ENCODE data around the gene PTPRN2. TPM values are rescaled to one million over a fixed set of nuclear protein-coding genes. Genes with fewer than 3 reads are reported as not detected.
"Not testable (repeated sequence)": the region's sequence is repeated elsewhere in the genome, so short reads cannot be mapped to it uniquely, and the experiment has no call there.

Gene PTPRN2
- total RNA-seq, 2 donors from 2014 or later: 0.35 to 0.61 TPM

DNA sequence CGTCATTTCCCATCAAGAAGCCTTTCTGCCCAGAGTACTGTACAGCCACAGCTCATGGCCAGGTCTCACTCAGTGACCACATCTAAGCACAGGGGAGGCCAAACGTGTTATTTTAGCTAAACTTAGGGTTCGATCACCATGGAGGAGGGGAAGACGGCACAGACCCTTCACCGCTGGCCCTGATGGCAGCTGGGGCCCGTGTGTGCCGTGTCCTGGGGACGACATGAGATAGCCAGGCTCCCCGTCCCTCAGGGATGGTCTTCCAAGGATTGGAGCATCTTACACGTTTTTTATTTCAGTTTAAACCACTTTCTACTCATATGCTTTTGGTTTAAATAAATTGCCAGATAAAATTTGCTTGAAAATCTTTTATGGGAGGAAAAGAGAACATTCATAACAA, 737.9 kb downstream of the PTPRN2 start:
- no peak for DNase-seq (ENCODE audit: low spot score in 2 of 2)
- no peaks in the 10 kb centered on the region for H3K36me3 Mint-ChIP-seq
- H3K27ac Mint-ChIP-seq: no peak overlapping the region
- ATAC-seq: no peak
- H3K9me3 Mint-ChIP-seq: no peaks in the 10 kb centered on the region

DNA sequence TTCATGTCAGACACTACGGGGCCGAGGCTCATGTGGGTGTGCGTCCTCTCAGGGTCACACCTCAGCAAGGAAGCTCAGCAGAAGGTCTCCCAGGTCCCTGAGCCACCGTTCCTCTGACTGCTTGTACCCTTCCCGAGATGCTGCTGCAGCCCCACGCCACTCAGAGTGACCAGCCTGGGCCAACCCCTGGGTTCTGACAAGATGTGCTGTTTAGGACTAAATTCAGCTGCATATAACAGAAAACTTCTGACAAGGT, 738.4 kb downstream of the PTPRN2 start:
- ATAC-seq: no peak
- DNase-seq (ENCODE audit: low spot score in 2 of 2): no peak
- Mint-ChIP-seq H3K27ac (no peak overlapping the region), H3K9me3 (no peaks in the 10 kb centered on the region), H3K36me3 (no peaks in the 10 kb centered on the region)

GRCh38 chr7:157848508-157849340, 738.9 kb downstream of the PTPRN2 start:
- Mint-ChIP-seq H3K27ac (no peak overlapping the region), H3K36me3 (no peaks in the 10 kb centered on the region), H3K9me3 (no peaks in the 10 kb centered on the region)
- no peak for DNase-seq (ENCODE audit: low spot score in 2 of 2)
- ATAC-seq: no peak

DNA sequence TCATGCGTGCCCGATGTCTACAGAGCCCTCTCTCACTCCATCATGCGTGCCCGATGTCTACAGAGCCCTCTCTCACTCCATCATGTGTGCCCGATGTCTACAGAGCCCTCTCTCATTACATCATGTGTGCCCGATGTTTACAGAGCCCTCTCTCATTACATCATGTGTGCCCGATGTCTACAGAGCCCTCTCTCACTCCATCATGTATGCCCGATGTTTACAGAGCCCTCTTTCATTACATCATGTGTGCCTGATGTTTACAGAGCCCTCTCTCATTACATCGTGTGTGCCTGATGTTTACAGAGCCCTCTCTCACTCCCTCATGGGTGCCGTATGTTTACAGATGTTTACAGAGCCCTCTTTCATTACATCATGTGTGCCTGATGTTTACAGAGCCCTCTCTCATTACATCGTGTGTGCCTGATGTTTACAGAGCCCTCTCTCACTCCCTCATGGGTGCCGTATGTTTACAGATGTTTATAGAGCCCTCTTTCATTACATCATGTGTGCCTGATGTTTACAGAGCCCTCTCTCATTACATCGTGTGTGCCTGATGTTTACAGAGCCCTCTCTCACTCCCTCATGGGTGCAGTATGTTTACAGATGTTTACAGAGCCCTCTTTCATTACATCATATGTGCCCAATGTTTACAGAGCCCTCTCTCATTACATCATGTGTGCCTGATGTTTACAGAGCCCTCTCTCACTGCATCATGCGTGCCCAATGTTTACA, 739.7 kb downstream of the PTPRN2 start:
- not testable (repeated sequence) for DNase-seq (ENCODE audit: low spot score in 2 of 2); ATAC-seq; H3K27ac Mint-ChIP-seq; H3K9me3 Mint-ChIP-seq; H3K36me3 Mint-ChIP-seq

- H3K9me3 Mint-ChIP-seq: not testable (repeated sequence)
Observed at GRCh38 chr7:157846746-157847145, 740.9 kb downstream of the PTPRN2 start.

DNA sequence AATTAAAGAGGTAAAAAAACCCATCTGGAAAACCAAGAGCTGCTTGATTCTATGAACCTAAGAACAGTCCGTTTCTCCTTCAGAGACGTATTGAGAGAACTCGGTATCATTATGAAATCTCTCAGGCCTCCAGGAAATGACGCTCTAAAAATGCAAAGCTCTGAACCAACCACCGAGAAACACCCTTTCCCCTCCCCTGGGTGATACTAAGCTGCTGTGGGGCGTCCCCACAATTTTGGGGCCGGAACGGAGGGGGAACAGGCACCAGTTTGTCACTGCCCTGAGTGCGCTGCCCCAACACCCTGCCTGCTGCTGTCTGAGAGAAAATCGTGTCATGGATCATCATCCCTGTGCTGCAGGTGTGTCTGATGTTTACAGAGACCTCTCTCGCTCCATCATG, 741.4 kb downstream of the PTPRN2 start:
- Mint-ChIP-seq H3K27ac (no peak overlapping the region), H3K36me3 (no peaks in the 10 kb centered on the region), H3K9me3 (no peaks in the 10 kb centered on the region)
- DNase-seq (ENCODE audit: low spot score in 2 of 2) (no peak), ATAC-seq (peak in 1 of 2 donors; percentile 54)

More at GRCh38 chr7:157846746-157847145, 740.9 kb downstream of the PTPRN2 start:
- H3K27ac Mint-ChIP-seq; DNase-seq (ENCODE audit: low spot score in 2 of 2); ATAC-seq; H3K36me3 Mint-ChIP-seq: not testable (repeated sequence)

GRCh38 chr7:157845203-157845835, 742.3 kb downstream of the PTPRN2 start:
- H3K36me3 Mint-ChIP-seq: no peaks in the 10 kb centered on the region
- DNase-seq (ENCODE audit: low spot score in 2 of 2): no peak
- no peak for ATAC-seq

GRCh38 chr7:157844611-157845010, 743.0 kb downstream of the PTPRN2 start:
- H3K36me3 Mint-ChIP-seq: no peaks in the 10 kb centered on the region
- DNase-seq (ENCODE audit: low spot score in 2 of 2) (no peak), ATAC-seq (no peak)
- H3K9me3 Mint-ChIP-seq: no peaks in the 10 kb centered on the region
- no peak overlapping the region for H3K27ac Mint-ChIP-seq

More at GRCh38 chr7:157845203-157845835, 742.3 kb downstream of the PTPRN2 start:
- Mint-ChIP-seq H3K9me3 (no peaks in the 10 kb centered on the region), H3K27ac (no peak overlapping the region)

- H3K36me3 Mint-ChIP-seq: no peaks in the 10 kb centered on the region
- DNase-seq (ENCODE audit: low spot score in 2 of 2) (no peak), ATAC-seq (no peak)
- H3K27ac Mint-ChIP-seq: no peak overlapping the region
- no peaks in the 10 kb centered on the region for H3K9me3 Mint-ChIP-seq
Observed at GRCh38 chr7:157844141-157844540, 743.5 kb downstream of the PTPRN2 start.

GRCh38 chr7:157843336-157844140, 744.1 kb downstream of the PTPRN2 start:
- no peak for ATAC-seq
- H3K36me3 Mint-ChIP-seq: no peaks in the 10 kb centered on the region
- no peak for DNase-seq (ENCODE audit: low spot score in 2 of 2)
- no peak overlapping the region for H3K27ac Mint-ChIP-seq
- no peaks in the 10 kb centered on the region for H3K9me3 Mint-ChIP-seq

- ATAC-seq: no peak
- Mint-ChIP-seq H3K36me3 (no peaks in the 10 kb centered on the region), H3K9me3 (no peaks in the 10 kb centered on the region), H3K27ac (no peak overlapping the region)
- DNase-seq (ENCODE audit: low spot score in 2 of 2): no peak
Observed at GRCh38 chr7:157841773-157842370, 745.8 kb downstream of the PTPRN2 start.

GRCh38 chr7:157840914-157841772, 746.5 kb downstream of the PTPRN2 start:
- no peak for DNase-seq (ENCODE audit: low spot score in 2 of 2)

GRCh38 chr7:157840174-157840913, 747.3 kb downstream of the PTPRN2 start:
- DNase-seq (ENCODE audit: low spot score in 2 of 2) (no peak), ATAC-seq (peak in 1 of 2 donors; percentile 58)
- no peaks in the 10 kb centered on the region for H3K36me3 Mint-ChIP-seq
- no peaks in the 10 kb centered on the region for H3K9me3 Mint-ChIP-seq
- H3K27ac Mint-ChIP-seq: no peak overlapping the region

More at GRCh38 chr7:157840914-157841772, 746.5 kb downstream of the PTPRN2 start:
- H3K36me3 Mint-ChIP-seq: no peaks in the 10 kb centered on the region
- no peak for ATAC-seq
- no peaks in the 10 kb centered on the region for H3K9me3 Mint-ChIP-seq
- no peak overlapping the region for H3K27ac Mint-ChIP-seq

DNA sequence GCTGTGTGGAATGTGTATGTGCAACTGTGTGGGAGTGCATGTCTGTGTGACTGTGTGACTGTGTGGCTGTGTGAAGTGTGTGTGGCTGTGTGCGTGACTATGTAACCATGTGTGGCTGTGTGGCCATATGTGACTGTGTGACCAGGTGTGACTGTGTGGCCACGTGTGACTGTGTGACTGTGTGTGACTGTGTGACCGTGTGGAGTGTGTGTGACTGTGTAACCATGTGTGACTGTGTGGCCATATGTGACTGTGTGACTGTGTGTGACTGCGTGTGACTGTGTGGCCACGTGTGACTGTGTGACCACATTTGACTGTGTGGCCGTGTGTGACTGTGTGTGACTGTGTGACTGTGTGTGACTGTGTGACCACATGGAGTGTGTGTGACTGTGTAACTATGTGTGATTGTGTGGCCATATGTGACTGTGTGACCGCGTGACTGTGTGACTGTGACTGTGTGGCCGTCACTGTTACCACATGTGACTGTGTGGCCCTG, 747.9 kb downstream of the PTPRN2 start:
- ATAC-seq: peak in 1 of 2 donors; percentile 66

DNA sequence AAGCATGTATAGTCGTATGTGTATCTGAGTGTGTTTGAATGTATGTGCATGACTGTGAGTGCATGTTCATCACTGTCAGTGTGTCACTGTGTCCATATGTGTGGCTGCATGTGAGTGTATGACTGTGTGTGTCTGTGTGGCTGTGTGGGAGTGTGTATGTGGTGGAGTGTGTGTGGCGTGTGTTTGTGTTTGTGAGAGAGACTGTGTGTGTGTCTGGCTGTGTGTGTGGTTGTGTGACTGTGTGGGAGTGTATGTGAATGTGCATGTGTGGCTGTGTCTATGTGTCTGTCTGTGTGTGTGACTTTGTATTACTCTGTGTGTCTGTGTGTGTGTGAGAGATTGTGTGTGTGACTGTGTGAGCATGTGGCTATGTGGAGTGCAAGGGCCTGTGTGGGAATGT, 748.4 kb downstream of the PTPRN2 start:
- DNase-seq (ENCODE audit: low spot score in 2 of 2) (no peak), ATAC-seq (no peak)
- no peaks in the 10 kb centered on the region for H3K9me3 Mint-ChIP-seq
- H3K36me3 Mint-ChIP-seq: no peaks in the 10 kb centered on the region
- no peak overlapping the region for H3K27ac Mint-ChIP-seq

More for the DNA sequence above, 747.9 kb downstream of the PTPRN2 start:
- H3K27ac Mint-ChIP-seq: no peak overlapping the region
- no peaks in the 10 kb centered on the region for H3K9me3 Mint-ChIP-seq
- no peaks in the 10 kb centered on the region for H3K36me3 Mint-ChIP-seq
- no peak for DNase-seq (ENCODE audit: low spot score in 2 of 2)
